Erythroblast (primary cell): Measurements from ENCODE around the gene SRRD.

ENCODE experiments used
- GATA1 ChIP-seq: IDR thresholded peaks from 2 replicates; pipeline ENCODE4 v1.6.1; 2011; ENCODE audit warnings: low read depth, mild to moderate bottlenecking, control low read depth, low read length, moderate library complexity
- POLR2A ChIP-seq: IDR thresholded peaks from 2 replicates; pipeline ENCODE4 v1.6.1; 2011; ENCODE audit warnings: mild to moderate bottlenecking, low read length

DNA sequence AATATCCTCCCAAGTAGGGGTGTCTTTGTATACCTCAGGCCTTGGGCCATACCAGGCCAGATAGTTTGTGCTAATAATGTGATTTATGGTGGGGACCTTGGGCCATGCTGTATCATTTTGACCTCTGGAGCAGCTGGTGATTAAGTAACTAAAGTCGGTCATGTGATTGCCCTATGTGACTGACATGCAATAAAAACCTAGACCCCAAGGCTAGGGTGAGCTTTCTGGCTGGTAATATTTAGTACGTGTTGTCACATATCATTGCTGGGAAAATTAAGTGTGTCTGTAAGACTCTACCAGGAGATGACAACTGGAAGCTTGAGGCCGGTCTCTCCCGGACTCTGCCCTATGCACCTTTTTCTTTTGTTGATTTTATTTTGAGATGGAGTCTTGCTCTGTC is 41.2 kb downstream of the SRRD start:
- TF ChIP-seq POLR2A (no peak), GATA1 (no peak)
